Measurements from ENCODE around the gene CUL4A.

DNA sequence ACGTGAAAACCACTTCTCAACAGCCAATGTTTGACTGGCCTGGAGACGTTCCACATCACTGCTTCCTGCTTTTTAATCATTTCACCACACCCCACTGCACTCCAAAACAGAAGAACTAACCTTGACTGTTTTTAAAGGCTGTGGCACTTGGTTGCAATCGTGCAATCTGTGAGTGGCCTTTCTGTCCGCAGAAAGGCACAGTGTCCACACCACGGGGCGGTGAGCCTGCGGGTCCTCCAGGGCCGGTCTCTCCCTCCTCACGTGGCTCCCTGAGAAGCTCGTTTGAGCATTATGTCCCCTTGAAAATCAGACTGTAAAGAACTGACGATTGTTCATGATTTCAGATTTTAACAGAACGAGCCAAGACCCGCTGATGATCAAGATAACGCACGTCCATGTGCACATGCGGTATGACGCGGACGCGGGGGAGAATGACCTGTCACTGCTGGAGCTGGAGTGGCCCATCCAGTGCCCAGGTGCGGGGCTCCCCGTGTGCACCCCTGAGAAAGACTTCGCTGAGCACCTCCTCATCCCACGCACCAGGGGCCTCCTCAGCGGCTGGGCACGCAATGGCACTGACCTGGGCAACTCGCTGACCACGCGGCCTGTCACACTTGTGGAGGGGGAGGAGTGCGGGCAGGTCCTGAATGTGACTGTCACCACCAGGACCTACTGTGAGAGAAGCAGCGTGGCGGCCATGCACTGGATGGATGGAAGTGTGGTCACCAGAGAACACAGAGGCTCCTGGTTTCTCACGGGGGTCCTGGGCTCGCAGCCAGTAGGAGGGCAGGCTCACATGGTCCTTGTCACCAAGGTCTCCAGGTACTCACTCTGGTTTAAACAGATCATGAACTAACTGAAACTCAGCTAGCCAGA, 37.9 kb upstream of the CUL4A start:
- TF ChIP-seq, protein P1, sequence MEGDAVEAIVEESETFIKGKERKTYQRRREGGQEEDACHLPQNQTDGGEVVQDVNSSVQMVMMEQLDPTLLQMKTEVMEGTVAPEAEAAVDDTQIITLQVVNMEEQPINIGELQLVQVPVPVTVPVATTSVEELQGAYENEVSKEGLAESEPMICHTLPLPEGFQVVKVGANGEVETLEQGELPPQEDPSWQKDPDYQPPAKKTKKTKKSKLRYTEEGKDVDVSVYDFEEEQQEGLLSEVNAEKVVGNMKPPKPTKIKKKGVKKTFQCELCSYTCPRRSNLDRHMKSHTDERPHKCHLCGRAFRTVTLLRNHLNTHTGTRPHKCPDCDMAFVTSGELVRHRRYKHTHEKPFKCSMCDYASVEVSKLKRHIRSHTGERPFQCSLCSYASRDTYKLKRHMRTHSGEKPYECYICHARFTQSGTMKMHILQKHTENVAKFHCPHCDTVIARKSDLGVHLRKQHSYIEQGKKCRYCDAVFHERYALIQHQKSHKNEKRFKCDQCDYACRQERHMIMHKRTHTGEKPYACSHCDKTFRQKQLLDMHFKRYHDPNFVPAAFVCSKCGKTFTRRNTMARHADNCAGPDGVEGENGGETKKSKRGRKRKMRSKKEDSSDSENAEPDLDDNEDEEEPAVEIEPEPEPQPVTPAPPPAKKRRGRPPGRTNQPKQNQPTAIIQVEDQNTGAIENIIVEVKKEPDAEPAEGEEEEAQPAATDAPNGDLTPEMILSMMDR (IDR thresholded peaks at IDR 0.05), result no peak
- no peak for TF ChIP-seq POLR2AphosphoS5 (IDR thresholded peaks at IDR 0.05)
- TF ChIP-seq EP300 (IDR thresholded peaks at IDR 0.05; ENCODE audit: low read depth), result no peak

Data from transverse colon (tissue), 4 donors.